GM06990 (cell line): ENCODE measurements around the gene ARRDC3.

Source experiments
- DNase-seq: peaks from one replicate; pipeline ENCODE4 v3.0.0-alpha.2; 2011; ENCODE audit not compliant: insufficient read length; ENCODE audit errors: extremely low read depth
- H3K27me3 ChIP-seq: replicated peaks from 2 replicates; pipeline ENCODE4 v1.6.0; 2011; ENCODE audit warnings: low read length; ENCODE audit not compliant: control insufficient read depth, insufficient read depth
- H3K36me3 ChIP-seq: 2 replicates; pipeline ENCODE4 v1.5.1; 2011; ENCODE audit warnings: low read length; ENCODE audit not compliant: control insufficient read depth, insufficient read depth
- H3K4me3 ChIP-seq: replicated peaks from 2 replicates; pipeline ENCODE4 v1.5.1; 2011; ENCODE audit warnings: low read depth, mild to moderate bottlenecking, control low read depth, low read length
- TF ChIP-seq, protein P1 (sequence below): IDR thresholded peaks from 2 replicates; pipeline ENCODE4 v1.5.1; 2011; ENCODE audit warnings: low read length, control low read depth, mild to moderate bottlenecking, inconsistent platforms; ENCODE audit not compliant: insufficient read depth, poor library complexity, severe bottlenecking

The ARRDC3 gene

DNA sequence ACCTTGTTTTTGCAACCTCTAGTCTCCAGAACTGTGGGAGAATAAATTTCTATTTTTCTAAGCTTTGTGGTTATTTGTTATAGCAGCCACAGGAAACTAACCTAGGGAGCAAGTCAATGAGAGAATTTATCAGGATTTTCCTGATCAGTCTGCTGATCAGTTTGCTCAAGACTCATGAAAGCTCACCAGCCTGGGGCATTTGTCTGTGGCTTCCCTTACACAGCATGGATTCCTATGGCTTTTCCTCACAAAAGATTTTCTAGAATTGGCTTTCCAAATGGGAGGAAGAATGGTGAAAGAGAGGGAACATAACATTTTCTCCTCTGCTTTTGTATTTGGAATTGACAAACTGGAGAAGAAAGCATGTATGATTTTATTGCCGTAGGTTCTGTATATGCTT lies 20.2 kb downstream of the ARRDC3 start:
- Histone ChIP-seq H3K27me3 (no peaks in the 10 kb centered on the region), H3K4me3 (no peak overlapping the region), H3K36me3 (no peaks in the 10 kb centered on the region)
- DNase-seq = no peak
- TF ChIP-seq, protein P1, sequence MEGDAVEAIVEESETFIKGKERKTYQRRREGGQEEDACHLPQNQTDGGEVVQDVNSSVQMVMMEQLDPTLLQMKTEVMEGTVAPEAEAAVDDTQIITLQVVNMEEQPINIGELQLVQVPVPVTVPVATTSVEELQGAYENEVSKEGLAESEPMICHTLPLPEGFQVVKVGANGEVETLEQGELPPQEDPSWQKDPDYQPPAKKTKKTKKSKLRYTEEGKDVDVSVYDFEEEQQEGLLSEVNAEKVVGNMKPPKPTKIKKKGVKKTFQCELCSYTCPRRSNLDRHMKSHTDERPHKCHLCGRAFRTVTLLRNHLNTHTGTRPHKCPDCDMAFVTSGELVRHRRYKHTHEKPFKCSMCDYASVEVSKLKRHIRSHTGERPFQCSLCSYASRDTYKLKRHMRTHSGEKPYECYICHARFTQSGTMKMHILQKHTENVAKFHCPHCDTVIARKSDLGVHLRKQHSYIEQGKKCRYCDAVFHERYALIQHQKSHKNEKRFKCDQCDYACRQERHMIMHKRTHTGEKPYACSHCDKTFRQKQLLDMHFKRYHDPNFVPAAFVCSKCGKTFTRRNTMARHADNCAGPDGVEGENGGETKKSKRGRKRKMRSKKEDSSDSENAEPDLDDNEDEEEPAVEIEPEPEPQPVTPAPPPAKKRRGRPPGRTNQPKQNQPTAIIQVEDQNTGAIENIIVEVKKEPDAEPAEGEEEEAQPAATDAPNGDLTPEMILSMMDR = no peak

DNA sequence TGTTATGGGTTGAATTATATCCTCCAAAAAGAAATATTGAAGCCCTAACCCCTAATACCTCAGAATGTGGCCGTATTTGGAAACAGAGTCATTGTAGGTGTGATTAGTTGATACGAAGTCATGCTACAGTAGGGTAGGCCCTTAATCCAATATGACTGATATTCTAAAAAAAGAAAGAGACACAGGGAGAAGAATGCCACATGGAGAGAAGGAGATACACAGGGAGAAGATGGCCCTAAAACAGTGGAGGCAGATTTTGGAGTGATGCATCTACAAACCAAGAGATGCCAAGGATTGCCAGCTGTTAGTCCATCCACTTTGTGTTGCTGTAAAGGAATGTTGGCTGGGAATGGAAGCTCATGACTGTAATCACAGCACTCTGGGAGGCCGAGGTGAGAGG lies 21.3 kb downstream of the ARRDC3 start:
- Histone ChIP-seq H3K36me3 (no peaks in the 10 kb centered on the region), H3K27me3 (no peaks in the 10 kb centered on the region), H3K4me3 (no peak overlapping the region)
- no peak for DNase-seq
- TF ChIP-seq, protein P1 = no peak

DNA sequence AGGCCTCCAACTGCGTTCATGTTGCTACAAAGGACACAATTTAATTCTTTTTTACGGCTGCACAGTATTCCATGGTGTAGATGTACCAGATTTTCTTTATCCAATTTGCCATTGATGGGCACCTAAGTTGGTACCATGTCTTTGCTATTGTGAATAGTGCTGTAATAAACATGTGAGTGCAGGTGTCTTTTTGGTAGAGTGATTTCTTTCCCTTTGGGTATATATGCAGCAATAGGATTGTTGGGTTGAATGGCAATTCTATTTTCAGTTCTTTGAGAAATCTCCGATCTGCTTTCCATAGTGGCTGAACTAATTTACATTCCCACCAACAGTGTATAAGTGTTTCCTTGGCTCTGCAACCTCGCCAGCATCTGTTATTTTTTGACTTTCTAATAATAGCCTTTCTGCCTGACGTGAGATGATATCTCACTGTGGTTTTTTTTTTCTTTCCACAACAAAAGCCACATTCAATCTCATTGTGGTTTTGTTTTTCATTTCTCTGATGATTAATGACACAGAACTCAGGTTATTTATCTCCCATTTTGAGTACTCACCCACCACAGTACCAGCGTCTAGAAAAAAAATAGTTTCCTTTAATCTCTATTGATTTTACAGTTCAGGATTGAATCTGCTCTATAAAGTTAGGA lies 21.9 kb downstream of the ARRDC3 start:
- no peaks in the 10 kb centered on the region for H3K27me3 ChIP-seq
- DNase-seq = peak; percentile 22
- TF ChIP-seq, protein P1 = no peak
- H3K4me3 ChIP-seq = no peak overlapping the region
- H3K36me3 ChIP-seq = no peaks in the 10 kb centered on the region

DNA sequence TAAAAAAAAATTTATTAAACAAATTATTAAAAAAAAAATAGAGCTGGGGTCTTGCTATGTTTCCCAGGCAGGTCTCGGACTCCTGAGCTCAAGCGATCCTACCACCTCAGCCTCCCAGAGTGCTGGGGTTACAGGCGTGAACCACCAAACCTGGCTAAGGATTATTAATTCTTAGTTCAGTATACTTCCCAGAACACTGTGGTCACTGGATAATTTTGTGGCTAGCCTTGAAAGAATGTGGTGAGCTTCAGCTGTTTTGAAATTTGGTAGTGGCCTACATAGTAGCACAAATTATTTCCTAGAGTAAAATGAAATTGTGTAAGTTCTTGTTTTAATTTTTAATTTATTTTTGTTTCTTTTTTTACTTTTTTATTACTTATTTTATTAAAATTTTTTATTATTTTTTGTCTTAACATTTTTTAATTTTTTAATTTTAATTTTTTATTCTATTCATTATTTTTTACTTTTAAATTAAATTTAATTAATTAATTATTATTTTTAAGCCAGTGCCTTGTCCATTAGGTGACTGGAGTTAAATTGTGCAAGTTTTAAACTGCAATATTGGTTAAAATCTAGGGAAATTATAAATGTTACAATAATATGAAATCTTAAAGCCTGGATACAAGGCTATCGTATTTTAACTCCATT lies 23.0 kb downstream of the ARRDC3 start:
- DNase-seq = no peak
- no peaks in the 10 kb centered on the region for H3K27me3 ChIP-seq
- TF ChIP-seq, protein P1 = no peak
- H3K36me3 ChIP-seq = no peaks in the 10 kb centered on the region
- no peak overlapping the region for H3K4me3 ChIP-seq

DNA sequence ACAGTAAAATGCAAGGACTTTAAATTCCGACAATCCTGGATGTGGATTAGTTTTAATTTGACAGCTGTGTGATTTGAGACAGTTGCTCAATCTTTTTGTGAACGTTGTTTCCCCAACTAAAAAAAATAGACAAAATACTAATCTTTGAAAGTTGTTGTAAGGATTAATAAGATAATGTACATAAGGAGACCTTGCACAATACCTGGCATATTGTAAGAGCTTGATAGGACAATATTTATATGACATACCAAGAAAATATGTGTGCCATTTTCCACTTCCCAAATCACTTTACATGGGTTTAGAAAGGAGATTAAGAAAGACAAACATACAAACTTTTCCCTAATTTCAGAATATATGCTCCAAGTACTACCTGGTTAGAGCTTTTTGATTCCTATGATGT lies 25.3 kb downstream of the ARRDC3 start:
- TF ChIP-seq, protein P1 = no peak
- no peak overlapping the region for H3K4me3 ChIP-seq

More for the DNA sequence above, 25.3 kb downstream of the ARRDC3 start:
- DNase-seq = no peak
- Histone ChIP-seq H3K36me3 (no peaks in the 10 kb centered on the region), H3K27me3 (no peaks in the 10 kb centered on the region)
